ENCODE data around the gene PCYT1A.
"Not testable (repeated sequence)": the region's sequence is repeated elsewhere in the genome, so short reads cannot be mapped to it uniquely, and the experiment has no call there.

PCYT1A gene

DNA sequence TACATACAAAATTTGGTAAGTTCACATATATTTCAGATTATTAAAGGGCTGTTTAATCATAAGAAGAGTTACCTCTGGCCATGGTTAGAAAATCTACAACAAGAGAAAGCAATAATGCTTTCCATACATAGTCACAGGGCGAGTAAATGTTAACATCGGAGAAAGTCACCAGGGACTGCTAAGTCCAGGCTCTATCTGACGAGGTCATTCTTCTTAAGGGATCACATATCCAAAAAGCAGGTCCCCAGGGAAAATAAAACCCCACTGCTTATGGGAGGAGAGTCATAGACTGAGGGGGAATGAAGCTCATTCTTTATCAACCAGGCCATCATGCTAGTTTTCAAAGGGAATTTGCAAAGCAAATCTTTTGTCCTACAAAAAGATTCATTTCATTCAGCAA, 3.1 kb downstream of the PCYT1A start:
- DNase-seq, result no peak

DNA sequence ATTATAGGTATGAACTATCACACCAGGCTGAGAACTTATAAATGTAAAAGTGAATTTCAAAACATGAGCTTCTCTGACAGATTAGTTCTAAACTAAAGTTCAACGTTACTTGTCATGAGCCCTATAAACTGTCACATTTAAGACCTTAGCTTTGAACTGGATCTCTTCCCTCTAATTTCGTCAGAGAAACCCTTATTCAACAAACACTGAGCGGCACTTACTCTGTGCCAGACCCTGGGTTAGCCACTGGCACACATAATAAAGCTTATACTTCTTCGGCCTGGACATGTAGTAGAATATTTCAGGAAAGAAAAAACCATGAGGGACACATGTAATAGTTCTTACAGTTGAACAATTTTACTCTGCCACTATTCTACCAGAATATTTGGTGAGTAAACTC, 5.6 kb downstream of the PCYT1A start:
- DNase-seq, result no peak

DNA sequence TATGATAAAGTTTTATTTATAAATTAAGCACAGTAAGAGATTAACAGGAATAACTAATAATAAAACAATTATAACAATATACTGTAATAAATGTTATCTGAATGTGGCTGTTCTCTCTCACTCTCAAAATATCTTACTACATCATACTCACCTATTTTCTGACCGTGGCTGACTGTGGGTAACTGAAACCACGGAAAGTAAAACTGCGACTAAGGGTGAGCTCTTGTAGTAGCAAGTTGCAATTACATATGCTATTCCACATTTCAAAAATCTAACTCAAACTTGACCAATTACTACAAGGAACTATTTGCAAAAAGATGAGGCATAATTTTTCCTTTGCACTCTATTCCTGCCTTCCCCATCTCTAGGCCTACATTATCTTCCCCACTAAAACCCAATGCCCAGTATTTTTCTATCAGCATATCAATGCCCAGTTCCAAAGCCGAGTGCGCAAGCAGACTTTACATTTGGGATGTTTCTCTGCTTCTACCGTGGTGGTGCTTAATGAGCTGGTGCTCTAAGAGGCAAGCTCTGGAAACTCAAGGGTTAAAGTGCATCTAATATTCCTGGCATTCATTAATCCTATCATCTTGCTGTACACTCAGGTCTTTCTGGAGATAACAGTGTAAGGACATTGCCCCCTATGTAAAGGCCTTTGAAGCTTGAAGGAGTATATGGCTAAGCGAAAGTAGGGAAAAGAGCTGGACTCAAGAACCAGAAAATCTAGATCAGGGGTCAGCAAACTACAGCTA, 6.7 kb downstream of the PCYT1A start:
- no peak for DNase-seq

DNA sequence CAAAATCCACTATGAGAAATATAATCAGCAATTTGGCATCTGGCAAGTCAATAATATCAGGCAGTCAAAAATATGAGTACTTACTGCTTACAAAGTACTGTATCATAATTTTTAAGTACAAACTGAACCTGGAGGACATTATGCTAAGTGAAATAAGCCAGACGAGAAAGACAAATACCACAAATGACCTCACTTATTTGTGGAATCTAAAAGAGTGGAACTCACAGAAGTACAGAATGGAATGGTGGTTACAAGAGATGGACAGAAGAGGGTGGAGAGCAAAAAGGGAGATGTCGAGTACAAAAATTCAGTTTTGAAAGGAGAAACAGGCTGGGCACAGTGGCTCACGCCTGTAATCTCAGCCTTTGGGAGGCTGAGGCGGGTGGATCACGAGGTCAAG, 12.4 kb downstream of the PCYT1A start:
- DNase-seq, result no peak

DNA sequence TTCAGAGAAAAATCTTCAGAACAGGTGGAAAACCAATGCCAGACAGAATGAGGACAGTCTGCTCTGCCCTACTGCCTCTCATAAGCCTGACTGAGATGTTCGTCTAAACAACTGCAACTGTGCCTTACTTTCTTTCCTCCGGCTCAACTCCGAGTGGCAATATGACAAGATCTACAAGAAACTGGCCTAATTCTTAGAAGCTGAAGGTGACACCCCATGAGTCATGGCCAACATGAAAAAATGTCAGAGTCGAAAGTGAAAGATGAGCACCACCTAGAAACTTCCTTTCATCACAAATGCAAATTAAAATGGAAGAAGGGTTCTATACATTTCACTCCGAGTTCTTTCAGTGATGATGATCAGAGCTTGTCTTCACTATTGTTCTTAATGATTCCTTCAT, 12.9 kb downstream of the PCYT1A start:
- DNase-seq, result no peak

DNA sequence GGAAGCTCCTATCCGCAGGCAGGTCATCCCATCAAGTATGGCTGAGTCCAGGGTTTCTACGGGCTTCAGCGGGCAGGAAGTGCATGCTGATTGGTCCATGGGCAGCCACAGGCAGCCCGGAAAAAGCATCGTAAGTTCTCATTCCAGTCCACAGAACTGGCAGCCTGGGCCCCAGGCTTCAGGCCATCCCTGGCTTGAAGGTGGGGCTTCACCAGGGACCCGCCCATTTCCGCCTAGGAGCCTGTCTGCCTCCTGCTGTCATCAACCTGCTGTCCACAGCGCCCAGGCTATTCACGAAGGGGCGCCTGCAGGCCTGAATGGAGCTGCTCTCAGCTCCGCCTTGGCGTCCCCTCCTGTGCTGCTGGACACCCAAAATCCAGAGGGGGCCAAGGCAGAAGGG, 13.9 kb downstream of the PCYT1A start:
- DNase-seq, result no peak

DNA sequence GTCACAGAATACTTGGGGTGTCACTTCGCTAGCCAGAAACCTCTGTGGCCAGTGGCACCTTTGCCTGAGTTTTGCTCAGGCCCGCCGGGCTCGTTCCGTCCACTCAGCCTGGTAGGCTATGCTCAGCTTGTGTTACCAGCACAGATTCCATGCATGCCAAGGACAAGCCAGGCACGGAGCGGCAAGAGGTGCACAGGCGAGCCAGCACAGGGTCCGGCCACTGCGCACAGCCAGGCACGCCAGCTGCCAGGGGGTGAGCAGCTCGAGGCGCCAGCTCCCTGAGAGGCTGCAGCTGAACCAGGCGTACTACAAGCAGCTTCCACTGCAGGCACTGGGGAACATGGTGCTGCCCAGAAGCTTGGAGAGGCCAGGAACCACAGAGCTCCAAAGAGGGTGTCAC, 14.7 kb downstream of the PCYT1A start:
- no peak for DNase-seq

DNA sequence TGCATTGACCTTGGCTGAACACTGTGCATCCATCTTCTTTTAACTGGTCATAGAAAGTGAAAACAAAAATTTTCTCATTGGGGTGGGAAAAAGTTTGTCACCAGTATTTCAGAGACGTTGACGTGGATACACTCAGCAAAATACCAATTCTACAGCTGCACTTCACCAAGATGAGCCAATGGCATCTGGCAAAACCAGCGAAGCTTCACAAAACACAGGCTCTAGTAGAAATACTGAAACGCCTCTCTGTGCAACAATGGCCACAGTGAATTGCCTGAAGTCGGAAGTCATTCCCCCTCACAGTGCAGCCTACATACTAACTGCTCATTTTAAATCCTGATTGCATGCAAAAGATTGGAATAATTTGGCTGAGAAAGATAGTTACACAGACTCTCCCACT, 17.0 kb downstream of the PCYT1A start:
- no peak for DNase-seq

DNA sequence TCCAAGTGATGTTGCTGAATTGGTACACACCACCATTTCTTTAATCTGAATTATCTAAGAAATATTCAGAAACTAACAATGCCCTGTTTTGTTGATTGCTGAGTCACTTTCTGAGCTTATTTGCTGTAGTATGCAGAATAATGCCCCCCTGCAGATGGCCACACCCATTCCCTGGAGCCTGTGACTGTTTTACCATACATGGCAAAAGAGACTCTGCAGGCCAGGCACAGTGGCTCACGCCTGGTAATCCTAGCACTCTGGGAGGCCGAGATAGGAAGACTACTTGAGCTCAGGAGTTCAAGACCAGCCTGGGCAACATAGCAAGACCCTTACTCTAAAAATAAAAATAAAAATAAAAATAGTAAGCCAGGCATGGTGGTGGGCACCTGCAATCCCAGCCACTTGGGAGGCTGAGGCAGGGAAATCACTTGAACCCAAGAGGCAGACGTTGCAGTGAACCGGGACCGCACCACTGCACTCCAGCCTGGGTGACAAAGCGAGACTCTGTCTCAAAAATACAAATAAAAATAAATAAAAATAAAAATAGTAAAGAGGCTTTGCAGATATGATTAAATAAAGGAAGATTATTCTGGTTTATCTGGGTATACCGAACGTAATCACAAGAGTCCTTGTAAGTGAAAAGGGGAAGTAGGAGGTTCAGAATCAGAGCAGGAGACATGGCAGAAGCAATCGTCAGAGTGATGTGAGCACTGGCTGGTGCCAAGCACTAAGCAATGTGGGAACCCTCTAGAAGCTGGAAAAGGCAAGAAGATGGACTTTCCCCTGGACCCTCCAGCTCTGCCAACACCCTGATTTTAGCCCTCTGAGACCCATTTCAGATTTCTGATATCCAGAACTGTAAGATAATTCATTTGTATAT, 19.0 kb downstream of the PCYT1A start:
- no peak for DNase-seq

DNA sequence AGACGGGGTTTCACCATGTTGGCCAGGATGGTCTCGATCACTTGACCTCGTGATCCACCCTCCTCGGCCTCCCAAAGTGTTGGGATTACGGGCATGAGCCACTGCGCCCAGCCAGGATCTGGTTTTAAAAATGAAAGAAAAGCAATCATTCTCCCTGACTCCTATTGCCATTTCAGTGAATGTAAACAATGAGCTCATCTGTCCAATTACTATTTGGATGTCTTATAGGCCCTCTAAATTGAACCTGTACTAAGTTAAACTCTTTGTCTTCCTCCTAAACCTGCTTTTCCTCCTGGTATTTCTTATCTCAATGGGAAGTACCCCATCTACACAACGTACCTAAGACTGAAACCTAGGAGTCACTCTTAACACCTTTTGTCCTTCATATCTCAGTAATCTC, 23.7 kb downstream of the PCYT1A start:
- no peak for DNase-seq

DNA sequence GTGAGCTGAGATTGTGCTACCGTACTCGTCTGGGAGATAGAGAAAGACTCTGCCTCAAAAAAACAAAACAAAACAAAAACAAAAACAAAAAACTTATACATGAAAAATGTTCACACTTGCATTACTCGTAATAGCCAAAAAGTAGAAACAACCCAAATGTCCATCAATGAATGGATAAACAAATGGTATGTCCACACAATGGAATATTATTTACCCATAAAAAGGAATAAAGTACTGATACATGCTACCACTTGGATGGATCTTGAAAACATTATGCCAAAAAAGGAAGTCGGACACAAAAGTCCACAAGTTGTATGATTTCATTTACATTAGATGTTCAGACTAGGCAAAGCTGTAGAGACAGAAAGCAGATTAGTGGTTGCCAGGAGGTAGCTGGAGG, 26.7 kb downstream of the PCYT1A start:
- DNase-seq, result no peak

DNA sequence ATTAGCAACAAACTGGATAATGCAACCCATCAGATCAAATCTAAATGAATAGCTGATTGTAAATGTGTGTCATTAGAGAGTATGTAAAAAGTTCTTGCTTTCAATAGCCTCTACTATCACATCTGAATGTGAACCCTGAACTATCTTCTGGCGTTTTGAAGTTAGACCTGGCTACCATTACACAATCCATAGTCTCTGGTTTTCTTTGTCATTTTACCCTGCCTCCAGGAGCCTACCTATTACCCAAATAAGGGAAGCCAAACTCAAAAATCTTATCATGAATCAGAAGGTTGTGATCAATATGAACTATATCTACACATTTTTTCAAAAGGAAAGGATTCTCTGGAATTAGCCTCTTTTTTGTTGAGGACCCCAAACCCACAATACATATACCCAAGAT, 31.8 kb downstream of the PCYT1A start:
- DNase-seq, result no peak

DNA sequence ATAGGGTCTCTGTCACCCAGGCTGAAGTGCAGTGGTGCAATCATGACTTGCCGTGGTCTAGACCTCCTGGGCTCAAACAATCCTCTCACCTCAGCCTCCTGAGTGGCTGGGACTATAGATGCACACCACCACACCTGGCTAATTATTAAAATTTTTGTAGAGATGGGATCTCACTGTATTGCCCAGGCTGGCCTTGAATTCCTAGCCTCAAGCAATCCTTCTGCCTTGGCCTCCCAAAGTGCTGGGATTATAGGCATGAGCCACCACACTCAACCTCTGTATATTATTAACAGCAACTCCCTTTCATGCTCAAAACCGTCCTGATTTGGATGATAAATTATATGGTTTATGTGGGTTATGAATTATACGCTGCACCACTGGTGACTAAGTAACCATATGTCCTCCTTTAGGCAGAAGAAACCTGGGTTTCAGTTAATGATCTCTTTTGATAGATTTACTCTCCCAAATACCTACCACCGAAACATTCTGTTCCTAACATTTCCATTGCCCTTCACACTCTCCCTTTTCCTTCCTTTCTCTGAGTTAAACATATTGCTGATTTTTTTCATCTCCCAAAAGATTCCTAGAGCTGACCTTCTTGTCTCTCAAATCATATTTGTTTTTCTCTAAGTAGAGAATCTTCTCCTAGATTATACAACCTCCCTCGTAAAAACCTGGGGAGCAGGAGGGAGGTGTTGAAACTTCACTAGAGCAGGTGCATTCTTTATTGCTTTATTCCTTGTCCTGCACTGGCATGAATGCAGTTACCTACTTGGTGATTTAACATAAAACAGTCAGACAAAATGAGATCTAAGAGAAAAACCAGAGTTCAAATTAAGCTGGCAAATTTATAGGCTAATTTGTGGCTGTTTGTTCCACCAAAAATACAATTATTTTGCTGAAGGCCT, 32.9 kb downstream of the PCYT1A start:
- DNase-seq, result no peak

DNA sequence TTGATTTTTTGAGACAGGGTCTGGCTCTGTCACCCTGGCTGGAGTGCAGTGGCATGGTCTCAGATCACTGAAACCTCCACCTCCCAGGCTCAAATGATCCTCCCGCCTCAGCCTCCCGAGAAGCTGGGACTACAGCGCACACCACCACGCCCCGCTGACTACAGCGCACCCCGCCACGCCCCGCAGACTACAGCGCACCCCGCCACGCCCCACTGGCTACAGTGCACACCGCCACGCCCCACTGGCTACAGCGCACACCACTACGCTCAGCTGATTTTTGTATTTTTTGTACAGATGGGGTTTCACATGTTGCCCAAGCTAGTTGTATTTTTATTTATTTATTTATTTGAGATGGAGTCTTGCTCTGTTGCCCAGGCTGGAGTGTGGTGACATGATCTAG, 35.6 kb downstream of the PCYT1A start:
- no peak for DNase-seq

DNA sequence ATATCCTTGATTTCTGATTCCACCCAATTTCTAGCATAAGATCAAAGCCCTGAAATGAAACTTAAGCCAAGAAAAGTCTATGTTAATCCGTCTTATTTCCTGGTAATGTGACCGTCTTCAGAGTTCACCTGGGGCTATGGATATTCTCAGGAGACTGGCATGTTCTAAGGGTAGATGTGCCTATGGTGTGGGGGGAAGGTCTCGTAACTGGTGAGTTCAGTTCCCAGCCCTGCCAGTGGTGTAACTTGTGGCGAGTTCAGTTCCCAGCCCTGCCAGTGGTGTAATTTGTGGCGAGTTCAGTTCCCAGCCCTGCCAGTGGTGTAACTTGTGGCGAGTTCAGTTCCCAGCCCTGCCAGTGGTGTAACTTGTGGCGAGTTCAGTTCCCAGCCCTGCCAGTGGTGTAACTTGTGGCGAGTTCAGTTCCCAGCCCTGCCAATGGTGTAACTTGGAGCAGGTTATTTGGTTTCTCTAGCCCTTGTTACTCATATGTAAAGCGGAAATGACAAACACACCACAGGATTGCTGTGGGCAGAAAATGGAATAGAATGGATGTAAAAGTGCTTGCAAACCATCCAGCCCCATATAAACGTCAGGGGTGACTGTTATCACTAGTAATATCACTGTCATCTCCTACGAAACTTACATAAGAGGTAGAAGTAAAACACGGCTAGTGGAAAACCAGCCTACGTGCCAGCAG, 40.8 kb downstream of the PCYT1A start:
- no peak for DNase-seq

DNA sequence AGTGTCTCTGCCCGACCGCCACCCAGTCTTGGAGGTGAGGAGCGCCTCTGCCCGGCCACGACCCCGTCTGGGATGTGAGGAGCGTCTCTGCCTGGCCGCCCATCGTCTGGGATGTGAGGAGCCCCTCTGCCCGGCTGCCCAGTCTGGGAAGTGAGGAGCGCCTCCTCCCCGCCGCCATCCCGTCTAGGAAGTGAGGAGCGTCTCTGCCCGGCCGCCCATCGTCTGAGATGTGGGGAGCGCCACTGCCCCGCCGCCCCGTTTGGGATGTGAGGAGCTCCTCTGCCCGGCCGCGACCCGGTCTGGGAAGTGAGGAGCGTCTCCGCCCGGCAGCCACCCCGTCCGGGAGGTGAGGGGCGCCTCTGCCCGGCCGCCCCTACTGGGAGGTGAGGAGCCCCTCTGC, 43.4 kb downstream of the PCYT1A start:
- not testable (repeated sequence) for DNase-seq

DNA sequence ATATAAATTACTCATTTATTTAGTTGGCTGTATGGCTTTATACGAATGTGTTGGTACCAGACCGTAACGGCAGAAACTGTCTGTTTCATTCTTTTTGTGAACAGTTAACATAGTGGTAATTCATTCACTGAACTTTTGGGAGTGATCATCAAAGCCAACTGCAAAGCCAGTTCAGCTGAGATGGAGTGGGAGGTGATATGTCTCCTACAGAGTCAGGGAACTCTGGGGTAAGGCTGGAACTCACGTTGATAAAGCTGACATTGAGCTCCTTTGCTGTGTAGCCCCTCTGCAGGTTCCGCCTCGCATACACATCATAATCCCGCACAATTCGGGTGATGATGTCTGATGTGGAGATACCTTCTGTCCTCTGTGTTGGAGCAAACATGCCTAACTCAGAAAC, 45.8 kb downstream of the PCYT1A start:
- DNase-seq, result no peak

DNA sequence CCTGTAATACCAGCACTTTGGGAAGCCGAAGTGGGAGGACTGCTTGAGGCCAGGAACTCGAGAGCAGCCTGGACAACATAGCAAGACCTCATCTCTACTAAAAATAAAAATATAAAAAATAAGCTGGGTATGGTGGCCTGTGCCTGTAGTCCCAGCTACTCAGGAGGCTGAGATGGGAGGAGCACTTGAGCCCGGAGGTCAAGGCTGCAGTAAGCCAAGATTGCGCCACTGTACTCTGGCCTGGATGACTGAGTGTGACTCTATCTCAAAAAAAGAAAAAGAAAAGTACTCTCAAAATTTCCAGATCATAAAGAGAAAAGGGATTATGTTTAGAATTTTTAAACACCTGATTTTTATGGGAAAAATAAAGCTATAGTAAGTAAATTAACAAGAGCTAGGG, 47.1 kb downstream of the PCYT1A start:
- no peak for DNase-seq

DNA sequence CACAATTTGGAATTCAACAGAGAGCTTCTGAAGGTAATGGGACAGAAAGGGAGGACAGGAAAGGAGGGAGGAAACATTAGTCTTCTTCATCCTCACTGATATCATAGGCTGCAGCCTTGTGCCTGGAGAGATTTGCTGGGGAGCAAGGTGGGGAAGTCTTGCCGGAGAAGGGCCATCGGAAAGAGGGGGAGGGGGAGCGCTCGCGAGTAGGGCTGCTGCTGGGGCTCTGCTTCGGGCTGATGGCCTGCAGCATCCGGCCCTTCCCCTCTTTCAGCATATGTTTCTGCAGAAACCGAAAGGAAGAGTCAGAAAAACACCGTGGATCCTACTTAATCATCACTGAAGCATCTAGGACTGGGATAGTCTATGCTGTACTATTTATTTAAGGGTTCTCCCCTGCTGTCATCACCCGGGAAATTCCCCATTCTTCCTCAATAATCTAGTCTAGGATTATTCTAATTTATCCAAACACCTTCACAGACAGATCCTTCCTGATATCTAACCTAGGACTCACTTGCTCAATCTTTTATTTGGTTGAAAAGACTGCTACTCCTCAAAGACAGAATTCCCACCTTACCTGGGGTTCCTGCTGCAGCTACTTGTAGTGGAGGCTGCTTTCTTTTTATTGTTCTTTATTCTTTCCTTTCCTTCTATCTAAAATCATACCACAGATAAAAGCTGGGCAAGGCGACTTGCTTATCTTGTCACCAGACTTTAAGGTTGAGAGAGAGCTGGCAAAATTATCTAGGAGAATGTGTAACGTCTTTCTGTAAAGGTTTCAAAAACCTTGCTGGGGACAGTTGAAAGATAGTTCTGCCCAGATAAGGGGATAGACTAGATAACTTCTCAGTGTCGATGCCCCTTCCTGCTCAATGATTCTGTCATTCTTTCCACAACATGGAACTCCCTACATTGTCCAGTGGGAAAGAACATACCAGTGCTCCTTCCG, 48.6 kb downstream of the PCYT1A start:
- DNase-seq, result no peak

DNA sequence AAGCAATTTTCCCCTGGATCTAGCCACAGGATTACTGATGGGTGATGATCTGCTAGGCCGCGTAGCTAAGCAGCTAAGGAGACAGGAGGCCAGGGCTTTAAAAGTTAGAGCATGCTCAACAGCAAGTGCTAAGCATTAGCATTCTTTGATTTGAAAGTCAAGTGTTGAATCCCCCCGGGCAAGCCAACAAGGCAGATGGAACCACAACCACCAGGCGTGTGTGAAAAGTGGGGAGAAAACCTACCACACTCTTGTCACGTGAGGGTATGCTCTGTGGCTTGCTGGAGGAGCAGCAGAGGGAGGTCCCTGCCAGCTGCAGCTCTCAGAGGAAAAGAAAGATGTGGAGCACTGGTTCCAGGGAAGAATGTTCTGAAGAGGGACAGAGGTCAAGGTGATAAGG, 50.3 kb downstream of the PCYT1A start:
- no peak for DNase-seq

DNA sequence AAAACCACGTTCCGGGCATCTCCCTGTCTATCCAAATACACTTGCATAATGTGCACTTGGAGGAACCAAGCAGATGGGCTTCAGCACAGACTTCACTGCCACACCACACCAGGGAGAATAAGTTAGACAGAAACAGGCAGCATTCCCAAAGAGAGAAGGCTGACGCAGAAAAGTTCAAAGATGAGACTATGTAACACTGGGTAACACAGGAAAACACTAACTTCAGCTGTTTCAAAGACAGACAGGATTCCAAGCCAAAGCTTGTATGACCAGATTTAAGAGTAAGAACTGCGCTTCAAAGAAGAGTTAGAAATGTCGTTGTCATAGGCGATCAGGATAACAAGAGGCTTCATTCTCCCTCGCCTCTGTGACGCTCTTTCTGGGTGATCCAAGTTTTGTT, 51.3 kb downstream of the PCYT1A start:
- no peak for DNase-seq
